ENCODE results near the gene PRRG2.
A peak's percentile ranks its signal among the peaks of the same experiment; 100 is the strongest.

Gene PRRG2

DNA sequence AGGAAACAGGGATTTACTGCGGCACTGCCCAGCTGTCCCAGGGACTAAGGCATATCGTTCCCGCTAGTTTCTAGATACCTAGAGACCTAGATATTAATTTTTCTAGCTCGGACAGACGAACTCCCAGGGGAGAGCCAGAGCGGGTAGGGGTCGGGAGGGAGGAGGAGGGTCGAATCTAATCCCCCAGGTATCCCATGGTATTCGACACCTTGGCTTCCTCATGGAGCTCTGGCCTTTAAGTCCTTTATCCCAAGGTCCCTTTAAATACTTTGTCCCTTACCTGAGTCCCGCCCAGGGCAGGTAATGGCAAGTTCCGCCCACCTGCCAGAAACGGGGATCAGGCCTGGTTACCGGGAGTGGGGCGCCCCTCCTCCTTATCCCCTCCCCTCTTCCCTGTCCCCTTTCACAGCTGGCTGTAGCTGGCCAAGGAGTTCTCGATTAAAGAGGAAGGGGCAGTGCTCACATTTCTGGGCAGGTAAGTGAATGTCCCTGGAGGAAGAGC, at the start of gene PRRG2:
Gene PRRG2, plus strand, starts transcription at position 310 of the 502 bp plus-strand sequence. CDS start 1,904 bp downstream, outside the sequence.
- no peak for DNase-seq

- DNase-seq, result peak; percentile 88
Measured at GRCh38 chr19:49533551-49534488, 47.3 kb upstream of the PRRG2 start.

DNA sequence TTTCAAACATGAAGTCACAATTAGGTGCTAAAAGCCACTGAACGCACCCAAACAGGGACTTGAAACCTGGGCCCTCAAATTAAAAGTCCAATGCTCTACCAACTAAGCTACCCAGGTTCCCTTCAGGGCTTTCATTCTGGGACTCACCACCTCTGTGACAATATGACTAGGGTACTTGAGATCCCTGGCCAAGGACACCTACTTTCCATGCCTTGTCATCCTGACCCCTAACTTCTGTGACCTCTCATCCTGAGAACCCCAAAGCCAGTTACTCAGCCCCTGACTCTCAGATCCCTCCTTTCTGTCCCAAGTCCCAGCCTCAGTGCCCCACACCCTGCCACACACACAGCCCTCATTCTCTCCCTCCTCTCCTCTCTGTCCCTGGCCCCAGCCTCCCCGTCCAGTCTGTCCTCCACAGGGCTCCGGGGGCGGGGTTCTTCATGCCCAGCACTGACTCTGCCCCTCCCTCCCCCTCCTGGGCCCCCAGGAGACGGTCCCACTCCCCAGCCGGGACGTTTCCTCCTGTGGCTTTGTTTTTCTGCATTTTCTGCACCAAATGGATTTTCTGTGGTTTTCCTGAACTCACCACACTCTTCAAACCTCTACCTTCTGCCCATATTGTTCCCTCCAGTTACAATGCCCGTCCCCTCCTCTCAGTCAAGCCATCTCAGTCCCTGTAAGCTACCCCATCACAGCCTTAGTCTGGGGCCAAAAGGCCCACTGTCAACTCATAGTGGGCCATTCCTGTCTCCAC, 46.3 kb upstream of the PRRG2 start:
- no peak for DNase-seq

GRCh38 chr19:49536921-49537462, 44.1 kb upstream of the PRRG2 start:
- DNase-seq, result no peak

DNA sequence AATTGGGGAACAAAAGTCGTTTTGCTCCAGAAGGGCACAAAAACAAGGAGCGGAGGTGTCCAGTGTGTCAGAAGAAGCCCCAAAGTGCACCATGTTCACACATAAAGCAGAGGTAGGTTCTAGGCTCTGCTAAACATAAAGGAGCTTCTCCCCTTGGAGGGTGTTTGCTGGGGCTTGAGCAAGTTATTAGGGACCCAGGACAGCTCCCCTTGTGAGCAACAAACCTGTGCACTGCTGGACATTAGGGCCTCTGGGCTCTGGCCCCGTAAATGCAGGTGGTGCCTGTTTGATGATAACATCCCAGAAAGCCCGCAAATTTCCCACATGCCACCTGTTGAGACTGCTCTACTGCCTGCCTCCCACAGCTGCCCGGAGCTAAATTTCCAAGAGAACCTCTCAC, 42.5 kb upstream of the PRRG2 start:
- DNase-seq, result no peak

DNA sequence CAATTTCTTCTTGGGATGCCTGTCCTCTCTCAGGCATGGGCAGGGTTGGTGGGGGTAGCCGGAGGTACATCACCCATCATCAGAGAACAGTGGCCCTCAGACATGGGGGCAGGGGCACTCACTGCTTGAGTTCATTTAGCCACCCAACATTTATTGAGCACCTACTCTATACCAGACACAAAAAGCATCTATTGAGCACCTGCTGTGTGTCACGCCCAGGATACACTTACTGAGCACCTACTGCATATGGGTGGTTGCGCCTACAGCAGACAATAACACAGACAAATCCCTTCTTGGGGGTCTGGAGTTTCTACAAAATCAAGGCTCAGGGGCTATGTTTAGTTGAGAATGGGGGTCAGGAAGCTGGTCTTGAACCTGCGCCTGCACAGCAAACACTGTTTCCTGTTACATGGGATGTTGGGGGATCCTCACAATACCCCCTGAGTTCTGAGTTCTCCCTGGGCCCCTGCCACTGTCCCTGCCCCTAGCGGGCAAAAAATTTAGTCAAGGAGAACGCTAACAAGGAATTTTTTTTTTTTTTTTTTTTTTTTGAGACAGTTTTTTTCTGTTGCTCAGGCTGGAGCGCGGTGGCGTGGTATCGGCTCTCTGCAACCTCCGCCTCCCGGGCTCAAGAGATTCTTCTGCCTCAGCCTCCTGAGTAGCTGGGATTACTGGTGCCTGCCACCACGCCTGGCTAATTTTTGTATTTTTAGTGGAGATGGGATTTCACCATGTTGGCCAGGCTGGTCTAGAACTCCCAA, 41.7 kb upstream of the PRRG2 start:
- DNase-seq, result no peak

DNA sequence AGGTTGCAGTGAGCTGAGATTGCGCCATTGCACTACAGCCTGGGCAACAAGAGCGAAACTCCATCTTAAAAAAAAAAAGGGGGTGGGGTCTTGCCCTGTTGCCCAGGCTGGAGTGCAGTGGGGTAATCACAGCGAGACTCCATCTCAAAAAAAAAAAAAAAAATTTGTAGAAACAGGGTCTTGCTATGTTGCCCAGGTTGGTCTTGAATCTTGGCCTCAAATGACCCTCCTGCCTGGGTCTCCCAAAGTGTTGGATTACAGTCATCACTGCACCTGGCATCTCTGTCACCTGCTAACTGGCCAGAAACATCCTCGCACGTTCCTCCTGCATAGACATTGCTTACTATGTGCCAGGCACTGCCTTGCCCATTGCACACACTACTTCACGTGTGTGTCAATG, 39.2 kb upstream of the PRRG2 start:
- DNase-seq, result no peak

- DNase-seq, result no peak
Measured at GRCh38 chr19:49542446-49542845, 38.7 kb upstream of the PRRG2 start.

DNA sequence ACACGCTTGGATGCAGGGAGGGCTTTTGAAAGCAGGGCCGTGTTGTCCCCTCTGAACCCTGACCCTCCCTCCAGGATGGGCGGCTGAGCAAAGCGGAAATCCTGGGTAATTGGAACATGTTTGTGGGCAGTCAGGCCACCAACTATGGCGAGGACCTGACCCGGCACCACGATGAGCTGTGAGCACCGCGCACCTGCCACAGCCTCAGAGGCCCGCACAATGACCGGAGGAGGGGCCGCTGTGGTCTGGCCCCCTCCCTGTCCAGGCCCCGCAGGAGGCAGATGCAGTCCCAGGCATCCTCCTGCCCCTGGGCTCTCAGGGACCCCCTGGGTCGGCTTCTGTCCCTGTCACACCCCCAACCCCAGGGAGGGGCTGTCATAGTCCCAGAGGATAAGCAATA, 38.1 kb upstream of the PRRG2 start:
- no peak for DNase-seq

DNA sequence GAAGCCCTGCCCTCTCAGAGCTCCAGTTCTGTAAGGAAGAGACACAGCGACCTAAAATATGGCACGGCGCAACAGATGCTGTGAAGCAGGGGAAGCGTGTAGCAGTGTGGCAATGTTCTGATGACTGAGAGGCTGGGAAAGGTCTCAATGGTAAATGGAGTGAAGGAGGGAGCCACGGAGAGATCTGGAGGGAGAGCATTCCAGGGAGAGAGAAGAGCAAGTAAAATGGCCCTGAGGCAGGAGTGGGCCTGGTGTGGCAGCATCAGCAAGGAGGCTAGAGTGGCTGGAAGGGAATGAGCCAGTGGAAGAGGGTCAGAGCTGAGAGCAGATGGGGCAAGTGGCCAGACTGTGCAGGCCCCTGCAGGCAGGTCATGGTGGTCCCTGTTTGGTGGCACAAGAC, 37.0 kb upstream of the PRRG2 start:
- no peak for DNase-seq

DNA sequence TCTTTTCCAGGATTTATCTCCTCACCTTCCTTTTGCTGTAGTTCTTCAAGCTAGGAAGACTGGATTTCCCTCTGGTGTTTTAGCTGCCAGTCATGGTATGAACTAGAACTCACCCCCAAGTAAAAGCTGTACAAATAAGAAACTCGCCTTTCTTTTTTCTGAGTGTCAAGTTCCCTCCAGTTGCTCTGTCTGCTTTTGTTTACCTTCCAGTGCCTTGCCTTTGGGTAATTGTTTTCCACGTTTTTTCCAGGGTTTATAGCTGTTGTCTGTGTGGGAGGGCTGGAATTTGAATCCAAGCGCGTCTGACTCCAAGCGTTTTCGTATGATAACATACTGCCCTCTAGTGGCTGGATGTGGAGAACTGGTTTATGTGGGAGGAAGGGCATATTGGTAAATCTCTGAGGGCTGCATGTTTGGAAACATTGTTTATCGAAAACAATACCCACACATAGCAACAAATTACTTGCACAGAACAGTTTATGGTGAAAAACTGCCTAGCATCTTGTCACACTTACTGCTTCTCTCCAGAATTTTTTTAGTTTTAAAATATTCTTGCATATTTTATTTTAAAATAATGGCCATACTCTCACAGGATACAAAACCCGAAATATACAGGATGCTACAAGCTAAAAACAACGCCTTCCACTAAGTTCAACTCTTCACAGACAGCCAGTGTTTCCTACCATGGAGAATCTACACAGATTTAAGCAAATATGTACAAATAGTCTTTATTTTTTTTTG, 34.1 kb upstream of the PRRG2 start:
- DNase-seq, result peak; percentile 98

- no peak for DNase-seq
Measured at GRCh38 chr19:49549045-49549444, 32.1 kb upstream of the PRRG2 start.

DNA sequence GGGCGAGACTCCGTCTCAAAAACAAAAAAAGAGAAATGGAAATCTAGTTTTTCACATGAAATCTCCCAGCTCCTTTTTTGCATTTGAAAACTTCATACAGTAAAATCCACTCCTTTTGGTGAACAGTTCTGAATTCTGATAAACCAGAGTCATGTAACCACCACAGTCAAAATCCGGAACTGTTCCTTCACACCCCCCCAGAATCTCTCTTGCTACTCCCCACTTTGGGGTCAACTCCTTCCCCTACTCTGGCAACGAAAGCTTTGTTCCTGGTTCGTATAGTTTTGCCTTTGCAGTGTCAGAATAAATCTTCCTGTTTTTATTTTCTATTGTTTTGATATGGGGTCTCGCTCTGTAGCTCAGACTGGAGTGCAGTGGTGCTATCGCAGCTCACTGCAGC, 29.6 kb upstream of the PRRG2 start:
- no peak for DNase-seq

DNA sequence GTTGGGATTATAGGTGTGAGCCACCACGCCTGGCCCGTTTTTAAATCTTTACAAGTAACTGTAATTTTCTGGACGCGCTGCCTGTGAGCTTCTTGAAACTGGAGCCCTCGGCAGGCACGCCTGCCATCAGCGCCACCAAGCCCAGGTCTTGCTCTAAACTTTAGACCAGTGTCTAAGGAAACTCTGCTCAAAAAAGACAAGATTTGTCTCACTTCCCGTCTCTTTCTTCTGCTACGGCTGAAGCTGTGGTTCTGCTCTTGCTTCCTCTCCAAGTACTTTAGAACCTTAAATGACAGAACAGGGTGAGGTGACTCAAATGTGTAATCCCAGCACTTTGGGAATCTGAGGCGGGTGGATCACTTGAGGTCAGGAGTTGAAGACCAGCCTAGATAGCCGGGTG, 28.4 kb upstream of the PRRG2 start:
- no peak for DNase-seq

DNA sequence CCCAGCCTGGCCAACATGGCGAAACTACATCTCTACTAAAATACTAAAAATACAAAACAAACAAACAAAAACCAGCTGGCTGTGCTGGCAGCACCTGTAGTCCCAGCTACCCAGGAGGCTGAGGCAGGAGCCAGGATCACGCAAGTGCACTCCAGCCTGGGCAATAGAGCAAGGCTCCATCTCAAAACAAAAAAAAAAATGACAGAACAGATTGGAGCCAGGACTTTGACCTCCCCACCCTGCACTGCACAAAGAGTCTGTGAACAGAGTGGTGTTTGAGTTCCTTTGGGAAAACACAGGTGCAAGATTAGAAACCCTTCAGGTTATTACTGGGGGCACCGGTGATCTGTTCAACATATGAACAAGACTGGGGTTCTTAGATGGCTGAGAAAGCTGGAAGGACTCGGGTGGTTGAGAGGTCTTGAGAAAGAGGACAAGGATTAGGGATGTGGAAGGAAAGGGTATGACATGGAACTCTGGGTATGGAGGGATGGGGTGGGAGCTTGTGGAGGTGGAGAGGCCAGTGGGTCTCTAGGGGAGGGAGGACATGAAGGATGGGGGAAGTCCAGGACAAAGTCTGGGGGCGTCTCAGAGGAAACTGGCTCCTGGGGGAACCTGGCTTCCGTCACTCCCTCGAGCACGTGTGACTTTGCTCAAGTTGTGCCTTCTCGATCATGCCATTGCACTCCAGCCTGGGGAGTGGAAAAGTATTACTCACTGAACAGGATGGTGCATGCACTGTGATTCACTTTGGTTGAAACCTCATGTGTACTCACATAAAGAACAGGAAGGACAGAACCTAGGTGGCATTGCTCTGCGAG, 27.5 kb upstream of the PRRG2 start:
- DNase-seq, result no peak

DNA sequence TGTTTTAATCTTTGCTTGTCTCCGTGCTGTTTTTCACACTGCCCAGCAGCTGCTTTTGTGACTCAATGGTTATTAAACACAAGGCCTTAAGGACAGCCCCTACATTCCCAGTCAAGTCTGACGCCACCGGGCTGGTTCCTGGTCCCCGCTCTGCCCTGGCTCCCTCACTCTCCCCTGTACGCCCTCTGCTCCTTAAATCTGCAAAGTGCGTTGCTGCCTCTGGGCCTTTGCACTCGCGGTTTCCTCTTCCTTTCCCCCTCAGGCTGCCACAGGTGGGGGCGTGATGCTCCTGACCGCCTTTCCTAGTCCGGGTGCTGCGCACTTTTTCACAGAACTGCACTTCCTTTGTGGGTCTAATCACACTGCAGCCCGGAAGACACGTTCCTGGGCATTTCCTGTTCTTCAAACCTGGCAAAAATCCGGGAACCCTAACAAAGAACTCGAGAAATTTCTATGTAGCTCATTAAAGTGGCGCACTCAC, 26.4 kb upstream of the PRRG2 start:
- DNase-seq, result no peak

GRCh38 chr19:49555600-49556411, 25.3 kb upstream of the PRRG2 start:
- peak; percentile 87 for DNase-seq

- no peak for DNase-seq
Measured at GRCh38 chr19:49556412-49557398, 24.4 kb upstream of the PRRG2 start.
